RWPE2 (cell line): Measurements from ENCODE around the gene UQCRC1.
A peak's percentile ranks its signal among the peaks of the same experiment; 100 is the strongest.

Source experiments
- ATAC-seq: fragments of 200-7000 bp; cut with Tn5 transposase; 3 replicates; pipeline ENCODE4 v1.9.1; 2021; ENCODE audit warnings: low read depth
- DNase-seq: peaks from one replicate; pipeline ENCODE4 v3.0.0-alpha.2; 2020; ENCODE audit warnings: low spot score
- H3K27ac ChIP-seq: fragments of 450-650 bp; 2 replicates; pipeline ENCODE4 v1.5.1; 2017; ENCODE audit warnings: mild to moderate bottlenecking; ENCODE audit not compliant: poor library complexity, severe bottlenecking
- H3K27me3 ChIP-seq: fragments of 250-450 bp; sonication (Bioruptor Pico); 2 replicates; pipeline ENCODE4 v1.5.1; 2021; ENCODE audit warnings: mild to moderate bottlenecking, moderate library complexity; ENCODE audit not compliant: insufficient read depth, poor library complexity, severe bottlenecking
- H3K36me3 ChIP-seq: fragments of 250-450 bp; sonication (Bioruptor Pico); 2 replicates; pipeline ENCODE4 v1.5.1; 2020; ENCODE audit warnings: low read depth, mild to moderate bottlenecking, moderate library complexity
- H3K4me1 ChIP-seq: fragments of 250-450 bp; sonication (Bioruptor Pico); 2 replicates; pipeline ENCODE4 v1.5.1; 2021; ENCODE audit warnings: mild to moderate bottlenecking, moderate library complexity; ENCODE audit not compliant: insufficient read depth, poor library complexity, severe bottlenecking
- H3K4me3 ChIP-seq: fragments of 250-450 bp; sonication (Bioruptor Pico); 2 replicates; pipeline ENCODE4 v1.5.1; 2021; ENCODE audit warnings: mild to moderate bottlenecking, moderate library complexity; ENCODE audit not compliant: severe bottlenecking
- H3K9me3 ChIP-seq: fragments of 250-450 bp; sonication (Bioruptor Pico); 2 replicates; pipeline ENCODE4 v1.5.1; 2021; ENCODE audit warnings: mild to moderate bottlenecking, moderate library complexity; ENCODE audit not compliant: severe bottlenecking
- TF ChIP-seq, protein P1 (sequence below): fragments of 450-650 bp; IDR thresholded peaks from one replicate; pipeline ENCODE4 v1.5.1; 2017; ENCODE audit warnings: mild to moderate bottlenecking, moderate library complexity; ENCODE audit not compliant: poor library complexity, severe bottlenecking

UQCRC1 gene

DNA sequence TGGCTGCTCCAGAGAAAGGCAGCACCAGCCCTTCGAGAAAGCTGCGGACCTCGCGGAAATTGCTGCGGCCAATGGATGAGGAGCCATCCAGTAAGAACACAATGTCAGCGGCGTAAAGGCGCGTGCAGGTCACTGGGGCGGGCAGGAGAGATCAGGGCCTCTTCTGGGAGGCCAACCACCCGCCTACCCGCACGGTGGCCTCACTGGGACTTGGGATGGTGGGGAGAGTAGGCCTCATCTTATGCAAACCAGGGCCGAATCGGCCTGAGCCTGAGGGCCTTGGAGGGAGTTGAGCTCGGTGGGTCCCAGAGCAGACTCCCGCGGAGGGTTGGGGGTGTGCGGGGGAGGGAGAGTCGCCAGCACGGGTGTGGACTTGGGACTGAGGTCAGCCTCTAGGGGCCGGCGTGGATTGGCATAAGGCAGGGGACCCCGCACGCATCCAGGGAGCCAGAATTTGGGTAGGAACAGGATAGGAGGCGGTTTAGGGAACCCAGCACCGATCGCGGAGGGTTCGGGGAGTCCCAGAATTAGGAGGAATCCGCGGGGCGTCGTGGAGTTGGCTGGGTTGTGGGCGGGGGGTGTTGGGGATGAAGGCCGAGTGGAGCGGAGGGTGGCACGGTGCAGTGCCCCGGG, 14.9 kb downstream of the UQCRC1 start:
- ATAC-seq, result no peak
- no peaks in the 10 kb centered on the region for H3K27me3 ChIP-seq
- TF ChIP-seq, protein P1, sequence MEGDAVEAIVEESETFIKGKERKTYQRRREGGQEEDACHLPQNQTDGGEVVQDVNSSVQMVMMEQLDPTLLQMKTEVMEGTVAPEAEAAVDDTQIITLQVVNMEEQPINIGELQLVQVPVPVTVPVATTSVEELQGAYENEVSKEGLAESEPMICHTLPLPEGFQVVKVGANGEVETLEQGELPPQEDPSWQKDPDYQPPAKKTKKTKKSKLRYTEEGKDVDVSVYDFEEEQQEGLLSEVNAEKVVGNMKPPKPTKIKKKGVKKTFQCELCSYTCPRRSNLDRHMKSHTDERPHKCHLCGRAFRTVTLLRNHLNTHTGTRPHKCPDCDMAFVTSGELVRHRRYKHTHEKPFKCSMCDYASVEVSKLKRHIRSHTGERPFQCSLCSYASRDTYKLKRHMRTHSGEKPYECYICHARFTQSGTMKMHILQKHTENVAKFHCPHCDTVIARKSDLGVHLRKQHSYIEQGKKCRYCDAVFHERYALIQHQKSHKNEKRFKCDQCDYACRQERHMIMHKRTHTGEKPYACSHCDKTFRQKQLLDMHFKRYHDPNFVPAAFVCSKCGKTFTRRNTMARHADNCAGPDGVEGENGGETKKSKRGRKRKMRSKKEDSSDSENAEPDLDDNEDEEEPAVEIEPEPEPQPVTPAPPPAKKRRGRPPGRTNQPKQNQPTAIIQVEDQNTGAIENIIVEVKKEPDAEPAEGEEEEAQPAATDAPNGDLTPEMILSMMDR, result no peak
- H3K4me1 ChIP-seq, result peaks cover 38% of the 10 kb centered on the region
- H3K36me3 ChIP-seq, result peaks cover 60% of the 10 kb centered on the region
- no peaks in the 10 kb centered on the region for H3K9me3 ChIP-seq
- no peak for DNase-seq
- peak overlapping the region; percentile 98 for H3K27ac ChIP-seq
- H3K4me3 ChIP-seq, result peak overlapping the region; percentile 77

DNA sequence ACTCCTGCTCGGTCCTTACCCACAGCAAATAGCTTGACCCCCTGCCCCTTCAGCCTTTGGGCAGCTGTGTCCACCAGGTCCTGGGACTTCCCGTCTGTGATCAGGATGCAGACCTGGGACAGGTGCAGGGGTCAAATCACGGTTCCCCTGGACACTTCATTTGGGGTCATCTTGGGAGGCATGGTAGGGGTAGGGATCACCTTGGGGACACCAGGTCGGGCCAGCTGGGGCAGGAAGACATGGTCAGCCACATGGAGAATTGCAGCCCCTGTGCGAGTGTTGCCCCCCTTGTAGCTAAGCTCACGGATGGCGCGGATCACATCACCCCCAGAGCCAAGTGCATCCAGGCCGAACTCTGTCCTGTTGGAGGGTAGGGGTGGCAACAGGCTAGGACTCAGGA, 16.1 kb downstream of the UQCRC1 start:
- H3K27me3 ChIP-seq, result no peaks in the 10 kb centered on the region
- ATAC-seq (no peak), DNase-seq (no peak)
- H3K27ac ChIP-seq, result peak overlapping the region; percentile 98
- TF ChIP-seq, protein P1, result no peak
- H3K9me3 ChIP-seq, result no peaks in the 10 kb centered on the region
- H3K4me3 ChIP-seq, result peak overlapping the region; percentile 77
- peaks cover 28% of the 10 kb centered on the region for H3K4me1 ChIP-seq
- H3K36me3 ChIP-seq, result peaks cover 70% of the 10 kb centered on the region

DNA sequence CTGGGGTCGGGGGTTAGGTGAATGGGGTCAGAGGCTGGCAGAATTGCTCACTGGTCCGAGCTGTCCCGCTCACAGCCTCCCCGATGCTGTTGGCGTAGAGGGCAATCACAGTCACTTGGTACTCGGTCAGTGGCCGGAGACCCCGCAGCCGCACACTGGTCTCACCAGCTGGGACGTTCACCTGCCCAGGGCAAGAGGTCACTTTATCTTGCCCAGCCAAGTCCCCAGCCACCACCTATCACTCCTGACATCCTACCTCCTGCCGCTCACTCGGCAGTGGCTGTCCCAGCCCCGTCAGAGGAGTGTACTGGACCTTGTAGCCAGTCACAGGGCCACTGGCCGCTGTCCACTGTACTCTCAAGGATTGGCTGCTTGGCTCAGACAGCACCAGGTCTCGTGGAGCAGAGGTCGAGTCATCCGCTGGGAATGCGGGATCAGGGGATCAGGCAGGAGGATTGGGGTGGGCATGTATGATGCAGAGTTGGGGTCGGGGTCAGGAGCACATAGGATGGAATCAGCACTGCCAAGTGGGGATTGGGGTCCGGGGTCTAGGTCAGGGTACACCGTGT, 16.8 kb downstream of the UQCRC1 start:
- H3K27ac ChIP-seq, result peak overlapping the region; percentile 98
- no peak overlapping the region for H3K4me3 ChIP-seq
- H3K27me3 ChIP-seq, result no peaks in the 10 kb centered on the region
- H3K9me3 ChIP-seq, result no peaks in the 10 kb centered on the region
- TF ChIP-seq, protein P1, result no peak
- ATAC-seq, result no peak
- H3K36me3 ChIP-seq, result peaks cover 72% of the 10 kb centered on the region
- H3K4me1 ChIP-seq, result peaks cover 21% of the 10 kb centered on the region
- no peak for DNase-seq

DNA sequence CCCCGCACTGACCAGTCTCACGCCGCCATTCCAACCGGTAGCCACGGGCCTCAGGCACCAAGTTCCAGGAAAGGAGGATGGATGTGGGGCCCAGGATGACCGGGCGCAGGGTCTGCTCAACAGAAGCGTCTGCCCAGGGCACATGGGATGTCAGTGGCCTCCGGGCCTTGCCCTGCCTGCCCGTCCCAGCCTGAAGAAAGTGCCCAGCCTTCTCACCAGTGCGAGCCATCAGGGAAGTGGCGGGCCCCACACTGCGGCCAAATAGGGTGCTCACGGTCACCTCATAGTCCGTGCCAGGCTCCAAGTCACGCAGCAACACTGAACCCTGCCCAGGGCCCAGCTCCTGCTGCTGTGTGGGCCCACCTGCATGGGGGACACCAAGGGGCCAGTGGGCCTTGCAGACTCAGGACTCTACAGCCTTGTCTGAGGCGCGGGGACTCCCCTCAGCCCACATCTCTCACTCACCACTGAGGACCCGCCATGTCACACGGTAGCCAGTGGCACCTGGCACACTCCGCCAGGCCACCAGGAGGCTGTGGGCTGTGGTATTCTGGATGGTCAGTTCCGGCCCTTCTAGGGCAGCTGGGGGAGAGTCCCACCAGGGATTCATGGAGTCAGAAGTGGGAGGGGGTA, 17.4 kb downstream of the UQCRC1 start:
- peaks cover 15% of the 10 kb centered on the region for H3K4me1 ChIP-seq
- peaks cover 73% of the 10 kb centered on the region for H3K36me3 ChIP-seq
- no peaks in the 10 kb centered on the region for H3K9me3 ChIP-seq
- ATAC-seq (no peak), DNase-seq (no peak)
- no peak overlapping the region for H3K4me3 ChIP-seq
- H3K27ac ChIP-seq, result peak overlapping the region; percentile 98
- H3K27me3 ChIP-seq, result no peaks in the 10 kb centered on the region
- TF ChIP-seq, protein P1, result no peak

DNA sequence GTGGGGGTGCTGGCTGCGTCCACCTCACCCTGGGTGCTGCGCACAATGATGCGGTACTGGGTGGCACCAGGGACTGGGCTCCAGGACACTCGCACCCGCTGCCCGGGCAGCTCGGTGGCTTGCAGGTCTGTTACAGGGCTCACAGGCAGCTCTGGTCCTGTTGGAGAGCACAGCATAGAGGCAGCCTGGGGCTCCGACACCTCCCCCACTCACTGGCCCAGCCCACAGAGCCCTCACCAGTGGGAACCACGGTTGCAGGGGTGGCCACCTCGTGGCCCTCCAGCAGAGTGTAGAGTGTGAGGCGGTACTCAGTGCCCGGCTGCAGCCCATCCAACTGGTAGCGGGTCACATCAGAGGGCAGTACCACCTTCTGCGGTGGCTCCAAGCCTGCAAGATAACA, 18.0 kb downstream of the UQCRC1 start:
- TF ChIP-seq, protein P1, result no peak
- ATAC-seq, result no peak
- H3K27ac ChIP-seq, result peak overlapping the region; percentile 98
- H3K27me3 ChIP-seq, result no peaks in the 10 kb centered on the region
- H3K4me1 ChIP-seq, result peaks cover 9% of the 10 kb centered on the region
- peaks cover 78% of the 10 kb centered on the region for H3K36me3 ChIP-seq
- DNase-seq, result no peak
- H3K9me3 ChIP-seq, result no peaks in the 10 kb centered on the region
- H3K4me3 ChIP-seq, result no peak overlapping the region
